NCI-H2171 (cell line): ENCODE results near the gene POLQ.
"Not testable (repeated sequence)": the region's sequence is repeated elsewhere in the genome, so short reads cannot be mapped to it uniquely, and the experiment has no call there.

Source experiments
- DNase-seq: peaks from one replicate; lab custom pipeline; 2025; lab: John Stamatoyannopoulos, UW

POLQ gene

DNA sequence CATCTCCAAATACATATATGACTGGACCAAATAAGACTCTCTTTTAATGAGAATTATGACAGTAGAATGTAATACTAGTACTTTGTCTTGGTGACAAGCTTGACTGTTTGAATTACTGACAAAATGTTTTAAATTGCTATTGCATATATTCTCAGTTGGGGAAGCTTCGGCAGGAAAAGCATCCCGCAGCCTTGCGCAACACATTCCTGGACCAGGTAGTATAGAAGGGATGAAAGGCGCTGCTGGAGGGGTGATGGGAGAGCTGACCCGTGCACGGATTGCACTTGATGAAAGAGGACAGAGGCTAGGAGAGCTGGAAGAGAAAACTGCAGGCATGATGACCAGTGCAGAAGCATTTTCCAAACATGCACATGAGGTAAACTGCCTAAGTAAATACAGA is 127.6 kb downstream of the POLQ start:
- DNase-seq: no peak

- no peak for DNase-seq
Measured at GRCh38 chr3:121414924-121415323, 130.9 kb downstream of the POLQ start.

DNA sequence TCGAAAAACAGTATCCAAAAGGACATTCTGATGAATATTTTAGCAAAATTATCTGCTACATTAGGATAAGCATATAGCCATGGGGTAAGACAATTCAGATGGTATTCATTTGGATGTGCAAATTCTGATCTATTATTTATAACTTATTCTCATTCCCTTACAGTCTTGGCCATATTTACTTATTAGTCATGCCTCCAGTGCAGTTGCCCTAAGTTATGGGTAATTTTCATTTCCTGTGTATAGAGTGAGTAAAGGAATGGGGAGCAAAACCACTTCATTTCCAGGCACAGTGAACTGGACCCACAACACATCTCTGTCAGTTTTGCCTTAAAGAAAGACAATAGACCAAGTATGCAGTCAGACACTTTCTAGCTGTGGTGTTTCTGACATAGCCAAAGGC is 134.3 kb downstream of the POLQ start:
- no peak for DNase-seq

DNA sequence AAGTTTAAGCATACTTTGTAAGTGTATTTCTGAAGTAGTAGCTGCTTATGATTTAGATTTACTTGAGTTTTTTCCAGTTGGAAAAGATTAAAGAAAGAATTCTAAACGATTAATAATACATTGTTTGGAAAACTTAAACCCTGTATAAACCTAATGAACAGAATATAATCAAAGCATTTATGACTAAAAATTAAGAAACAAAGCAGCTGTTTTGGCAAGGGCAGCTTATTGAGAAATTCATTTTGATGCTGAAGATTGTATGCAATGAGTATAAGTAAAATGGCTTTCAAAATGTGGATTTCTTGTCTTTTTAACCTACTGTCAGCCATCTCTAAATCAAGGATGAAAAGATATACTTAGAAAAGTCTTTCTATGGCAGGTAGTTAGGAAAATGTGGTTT is 140.2 kb downstream of the POLQ start:
- no peak for DNase-seq

DNA sequence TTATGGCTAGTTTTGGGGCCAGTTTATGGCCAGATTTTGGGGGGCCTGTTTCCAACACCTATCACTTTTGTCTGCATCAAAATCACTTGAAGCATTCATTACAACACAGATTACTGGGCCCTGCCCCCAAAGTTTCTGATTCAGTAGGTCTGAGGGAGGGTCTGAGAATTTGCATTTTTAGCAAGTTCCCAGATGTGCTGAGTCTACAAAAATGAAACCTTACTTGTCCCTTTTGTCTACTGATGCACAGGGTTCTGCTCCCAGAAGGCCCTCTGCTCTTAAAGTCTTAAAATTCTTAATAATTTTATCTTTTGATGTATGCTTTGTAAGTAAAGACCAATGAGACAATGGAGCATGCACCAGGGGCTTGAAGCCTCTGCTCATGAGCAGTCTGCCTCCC is 146.0 kb downstream of the POLQ start:
- no peak for DNase-seq

- not testable (repeated sequence) for DNase-seq
Measured at GRCh38 chr3:121398051-121398450, 147.7 kb downstream of the POLQ start.

DNA sequence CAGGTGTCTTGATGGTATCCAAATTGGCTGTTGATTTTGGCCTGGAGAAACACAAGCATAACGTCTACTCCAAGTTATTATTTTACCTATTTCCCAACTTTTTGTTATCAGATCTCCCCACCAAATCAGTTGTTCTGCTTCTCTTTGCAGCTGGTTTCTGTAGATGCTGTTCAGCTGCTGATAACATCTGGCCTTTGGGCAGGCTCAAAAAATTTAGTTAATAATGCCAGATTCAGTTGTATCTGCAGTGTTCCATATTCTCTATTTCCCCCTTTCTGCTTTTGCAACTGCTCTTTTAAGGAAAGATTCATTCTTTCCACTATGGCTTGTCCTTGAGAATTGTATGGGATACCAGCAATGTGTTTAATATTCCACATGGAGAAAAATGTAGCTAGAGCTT is 149.8 kb downstream of the POLQ start:
- not testable (repeated sequence) for DNase-seq

- DNase-seq: not testable (repeated sequence)
Measured at GRCh38 chr3:121388308-121388707, 157.5 kb downstream of the POLQ start.
